GM12878 (cell line): Measurements from ENCODE around the gene SLC35D2. TPM values are rescaled to one million over a fixed set of nuclear protein-coding genes. Genes with fewer than 3 reads are reported as not detected.

ENCODE experiments used
- ATAC-seq: fragments of 200-7000 bp; cut with Tn5 transposase; 3 replicates; pipeline ENCODE4 v1.9.1; 2020; ENCODE audit warnings: mild to moderate bottlenecking, moderate library complexity
- Bru-seq: library from RNA; stranded (reverse); fragments of 400-500 nt; gene quantifications from one replicate; lab custom pipeline; 2021; lab: Mats Ljungman, UMichigan
- BruChase-seq, 2 experiments: library from RNA; stranded (reverse); fragments of 400-500 nt; gene quantifications; one replicate each; lab custom pipeline; 2021; lab: Mats Ljungman, UMichigan
- BruUV-seq: library from RNA; stranded (reverse); fragments of 400-500 nt; replicated peaks from 2 replicates; lab custom pipeline; 2021; lab: Mats Ljungman, UMichigan
- CTCF ChIA-PET: fragments of 300-600 bp; sonication (Branson Sonifier 250); formaldehyde crosslinking; extraction: SDS; loops from one replicate; lab custom pipeline; 2021; ENCODE audit warnings: inconsistent platforms; lab: Yijun Ruan, JAX
- POLR2A ChIA-PET: fragments of 350-600 bp; formaldehyde crosslinking; extraction: SDS; loops from one replicate; lab custom pipeline; 2021; ENCODE audit warnings: inconsistent platforms; lab: Charles Lee
- RAD21 ChIA-PET: fragments of 300-600 bp; sonication (Branson Sonifier 250); formaldehyde crosslinking; loops from one replicate; lab custom pipeline; 2023; ENCODE audit warnings: antibody characterized with exemption; ENCODE audit not compliant: unreplicated experiment; lab: Charles Lee
- SMC1A ChIA-PET: fragments of 300-600 bp; sonication (Branson Sonifier 250); formaldehyde crosslinking; loops from one replicate; lab custom pipeline; 2023; ENCODE audit not compliant: unreplicated experiment, uncharacterized antibody; lab: Charles Lee
- DNase-seq: peaks from one replicate; pipeline ENCODE4 v3.0.0-alpha.2; 2011; ENCODE audit warnings: low read depth, low spot score
- FAIRE-seq: peaks from 3 replicates; lab custom pipeline; 2011; peaks lifted over from hg19 to GRCh38; lab: Jason Lieb, UNC
- H2AFZ ChIP-seq: 2 replicates; pipeline ENCODE4 v1.6.0; 2011; ENCODE audit warnings: low read depth, low read length, control low read depth; ENCODE audit not compliant: control insufficient read depth
- H3K27ac ChIP-seq: 2 replicates; pipeline ENCODE4 v1.5.1; 2011; ENCODE audit warnings: control low read depth; ENCODE audit not compliant: control insufficient read depth, insufficient read depth
- H3K27me3 ChIP-seq, 2 experiments: replicated peaks in 1 of 2; 2 replicates each; pipeline versions ENCODE4 v1.6.0 to v1.6.1; 2011; ENCODE audit warnings: low read length in 1 of 2; ENCODE audit not compliant: control insufficient read depth in 2 of 2, insufficient read depth in 2 of 2
- H3K36me3 ChIP-seq, 2 experiments: 2 replicates each; pipeline ENCODE4 v1.5.1; 2011; ENCODE audit warnings: low read length in 1 of 2; ENCODE audit not compliant: control insufficient read depth in 2 of 2, insufficient read depth in 2 of 2
- H3K4me1 ChIP-seq: 2 replicates; pipeline ENCODE4 v1.6.1; 2011; ENCODE audit warnings: mild to moderate bottlenecking, low read length, moderate library complexity, mixed read lengths; ENCODE audit not compliant: control insufficient read depth, insufficient read depth
- H3K4me2 ChIP-seq: 2 replicates; pipeline ENCODE4 v1.6.0; 2011; ENCODE audit warnings: control low read depth; ENCODE audit not compliant: control insufficient read depth, insufficient read depth
- H3K4me3 ChIP-seq: fragments of 200-600 bp; sonication (generic); 2 replicates; pipeline ENCODE4 v1.5.1; 2016
- H3K79me2 ChIP-seq: 2 replicates; pipeline ENCODE4 v1.6.0; 2011; ENCODE audit warnings: low read length; ENCODE audit not compliant: control insufficient read depth, insufficient read depth
- H3K9ac ChIP-seq: 2 replicates; pipeline ENCODE4 v1.8.0; 2011; ENCODE audit warnings: low read length, control low read depth, mixed read lengths; ENCODE audit not compliant: control insufficient read depth, insufficient read depth
- H3K9me3 ChIP-seq: replicated peaks from 3 replicates; pipeline ENCODE4 v1.5.1; 2011; ENCODE audit warnings: mild to moderate bottlenecking, low read length; ENCODE audit not compliant: control insufficient read depth, insufficient read depth
- H4K20me1 ChIP-seq: 2 replicates; pipeline ENCODE4 v1.6.0; 2011; ENCODE audit not compliant: control insufficient read depth, insufficient read depth
- ATF2 ChIP-seq: IDR thresholded peaks from 2 replicates; pipeline ENCODE4 v1.6.1; 2012; ENCODE audit warnings: low read length, inconsistent platforms
- BACH1 ChIP-seq: fragments of 450-650 bp; IDR thresholded peaks from 2 replicates; pipeline ENCODE4 v1.6.1; 2017; ENCODE audit warnings: mild to moderate bottlenecking, borderline replicate concordance
- CBFB ChIP-seq: IDR thresholded peaks from 2 replicates; pipeline ENCODE4 v1.6.1; 2016; ENCODE audit warnings: antibody characterized with exemption, low read depth
- CREM ChIP-seq: IDR thresholded peaks from 2 replicates; pipeline ENCODE4 v1.6.1; 2014; ENCODE audit warnings: antibody characterized with exemption, low read depth
- ESRRA ChIP-seq: IDR thresholded peaks from 2 replicates; pipeline ENCODE4 v1.6.1; 2012; ENCODE audit warnings: mild to moderate bottlenecking, low read length, improper control_type of control experiment
- ETV6 ChIP-seq, 2 experiments: fragments of 450-650 bp in 1 of 2; IDR thresholded peaks in 1 of 2; conservative IDR thresholded peaks in 1 of 2; 2 replicates each; pipeline ENCODE4 v1.6.1; 2014; ENCODE audit warnings: antibody characterized with exemption in 1 of 2, borderline replicate concordance in 1 of 2, low read depth in 1 of 2, mild to moderate bottlenecking in 1 of 2, moderate library complexity in 1 of 2
- FOS ChIP-seq: IDR thresholded peaks from 3 replicates; pipeline ENCODE4 v1.6.1; 2011; ENCODE audit warnings: borderline replicate concordance; ENCODE audit not compliant: insufficient read length; ENCODE audit errors: extremely low read depth
- HCFC1 ChIP-seq: fragments of 150-350 bp; IDR thresholded peaks from 2 replicates; pipeline ENCODE4 v1.6.1; 2014; ENCODE audit warnings: low read length
- MAX ChIP-seq: IDR thresholded peaks from 2 replicates; pipeline ENCODE4 v1.6.1; 2012; ENCODE audit warnings: low read depth, low read length, improper control_type of control experiment
- MLLT1 ChIP-seq: fragments of 450-650 bp; IDR thresholded peaks from 2 replicates; pipeline ENCODE4 v1.6.1; 2016; ENCODE audit warnings: mild to moderate bottlenecking
- MTA3 ChIP-seq: IDR thresholded peaks from 2 replicates; pipeline ENCODE4 v1.6.1; 2012; ENCODE audit warnings: low read length, inconsistent platforms, borderline replicate concordance
- MXI1 ChIP-seq: fragments of 150-350 bp; IDR thresholded peaks from 2 replicates; pipeline ENCODE4 v1.6.1; 2011; ENCODE audit warnings: low read depth, mild to moderate bottlenecking, inconsistent platforms, low read length, improper control_type of control experiment
- NRF1 ChIP-seq: conservative IDR thresholded peaks from 2 replicates; pipeline ENCODE4 v1.6.1; 2011; ENCODE audit warnings: mild to moderate bottlenecking, low read depth, low read length, improper control_type of control experiment
- POLR2A ChIP-seq: IDR thresholded peaks from 2 replicates; pipeline ENCODE4 v1.6.1; 2011; ENCODE audit warnings: low read depth, mild to moderate bottlenecking, low read length
- RAD51 ChIP-seq: fragments of 450-650 bp; IDR thresholded peaks from 2 replicates; pipeline ENCODE4 v1.6.1; 2016; ENCODE audit warnings: moderate library complexity, mild to moderate bottlenecking, inconsistent platforms
- RB1 ChIP-seq: fragments of 450-650 bp; formaldehyde crosslinking; IDR thresholded peaks from 2 replicates; pipeline ENCODE4 v1.6.1; 2017; ENCODE audit warnings: mild to moderate bottlenecking, borderline replicate concordance
- TCF12 ChIP-seq: IDR thresholded peaks from 2 replicates; pipeline ENCODE4 v1.6.1; 2011; ENCODE audit warnings: low read depth, mild to moderate bottlenecking, low read length
- ZNF217 ChIP-seq: fragments of 450-650 bp; IDR thresholded peaks from 2 replicates; pipeline ENCODE4 v1.6.1; 2017; ENCODE audit warnings: antibody characterized with exemption, mild to moderate bottlenecking
- WGBS: methylation state at CpG from one replicate; pipeline ENCODE4 v1.1.6; 2016; ENCODE audit warnings: low lambda C conversion rate; ENCODE audit not compliant: insufficient replicate concordance, insufficient coverage; ENCODE audit errors: missing lambda C conversion rate; 5-methylcytosine and 5-hydroxymethylcytosine counted together
- in situ Hi-C: fragments of 300-500 bp; cut with MboI; formaldehyde crosslinking; loops from 9 replicates; pipeline ENCODE4 v1.14.3; 2018; ENCODE audit warnings: mixed read lengths
- intact Hi-C: fragments of 100-400 bp; cut with micrococcal nuclease; formaldehyde crosslinking; loops from one replicate; pipeline ENCODE4 v1.14.2; 2022; ENCODE audit not compliant: unreplicated experiment
- long read RNA-seq, 2 experiments: library from polyadenylated mRNA; unstranded; transcript quantifications; one replicate each; pipeline ENCODE4 v2.0.0, GENCODE V29; 2019 to 2020
- polyA minus RNA-seq, 3 experiments: library from RNA; depleted of rRNA, polyadenylated mRNA; stranded (reverse); fragments of >200 nt; gene quantifications; 2 replicates each; pipeline ENCODE4 v1.2.3, GENCODE V29; 2011
- polyA plus RNA-seq, 11 experiments: library from polyadenylated mRNA; depleted of rRNA in 4 of 11; unstranded in 6 of 11; stranded (reverse) in 5 of 11; fragments of >200 nt; fragmentation: Nextera tagmentation in 4 of 11; fragmentation: Illumina TruSeq in 1 of 11; extraction: Ambion mirVana in 4 of 11; extraction: Trizol in 1 of 11; gene quantifications; 1 replicate in 1 of 11; 2 replicates in 10 of 11; pipeline versions ENCODE4 v1.2.1 to v1.2.3, GENCODE V29; 2011 to 2016; ENCODE audit warnings: inconsistent platforms in 2 of 11, missing spikeins in 2 of 11, low read depth in 1 of 11
- total RNA-seq, 4 experiments: library from RNA; depleted of rRNA in 3 of 4; stranded (reverse); fragments of >200 nt in 3 of 4; fragmentation: Illumina TruSeq in 1 of 4; extraction: Trizol in 1 of 4; gene quantifications; 2 replicates each; pipeline versions ENCODE4 v1.2.1 to v1.2.3, GENCODE V29; 2013 to 2021

SLC35D2 gene
- total RNA-seq (2013; cell fraction: nucleolus; rRNA removed): 9.0 and 9.9 TPM in 2 replicates
- total RNA-seq (2014; rRNA removed) (3.6 and 4.4 TPM in 2 replicates), total RNA-seq (2014; rRNA removed; fragmentation: Illumina TruSeq; extraction: Trizol) (5.2 and 5.5 TPM in 2 replicates), total RNA-seq (2021) (6.1 and 6.5 TPM in 2 replicates), polyA plus RNA-seq (2011; rRNA removed) (0.99 and 1.4 TPM in 2 replicates), polyA plus RNA-seq (2014; fragmentation: Illumina TruSeq; extraction: Trizol) (6.3 TPM in 2 replicates), polyA plus RNA-seq (2014; fragmentation: Nextera tagmentation; extraction: Ambion mirVana) (1 to 10 TPM; 1.3 to 3.3 TPM), polyA plus RNA-seq (2014; rRNA removed) (2.8 and 6.0 TPM in 2 replicates), polyA plus RNA-seq (2016; fragmentation: Nextera tagmentation; extraction: Ambion mirVana) (1 to 10 TPM in 1 of 2 experiments, under 1 TPM in 1; 0.64 to 3.2 TPM), polyA minus RNA-seq (2011; rRNA and poly(A)+ RNA removed) (0.66 and 1.3 TPM in 2 replicates), Bru-seq, nascent RNA (percentile 56 among the genes with signal in this experiment), BruChase-seq, experiment 1, labeled RNA remaining after a 6-hour chase (percentile 61 among the genes with signal in this experiment), BruChase-seq, experiment 2, labeled RNA remaining after a 2-hour chase (percentile 56 among the genes with signal in this experiment)
- 6.9 TPM for polyA plus RNA-seq (2011; ENCODE audit: low read depth)
- polyA plus RNA-seq (2011; cell fraction: cytosol; rRNA removed): 0.42 and 0.61 TPM in 2 replicates
- polyA plus RNA-seq (2011; cell fraction: nucleus; rRNA removed): 0.51 and 0.61 TPM in 2 replicates
- polyA plus RNA-seq (2012): 9.5 and 10.8 TPM in 2 replicates
- not detected in 2 replicates for polyA minus RNA-seq (2011; cell fraction: cytosol; rRNA and poly(A)+ RNA removed)
- polyA minus RNA-seq (2011; cell fraction: nucleus; rRNA and poly(A)+ RNA removed): not detected in 2 replicates
- long read RNA-seq, experiment 1: 0 reads
- long read RNA-seq, experiment 2, partial matches to known transcripts: 2 of 3 reads
- long read RNA-seq, experiment 2, other reads (novel, unspliced or antisense): 0 of 3 reads

- peaks cover 4% of the 10 kb centered on the region; the same call in 1 of the 2 replicates for H3K4me1 ChIP-seq
- no peaks in the 10 kb centered on the region for H3K27me3 ChIP-seq
- ChIA-PET SMC1A (interaction anchor here (0.5 to 1.8 kb wide), 5 partner anchors 15 to 588 kb away, joined by 3 to 5 read pairs (median 3); no protein-coding TSS in a partner anchor), CTCF (no interaction called here), RAD21 (interaction anchor here (0.5 to 1.3 kb wide), 3 partner anchors 10 to 39 kb away, joined by 3 read pairs; no protein-coding TSS in a partner anchor), POLR2A (interaction anchor here (1.0 to 1.4 kb wide), 2 partner anchors 12 to 15 kb away, joined by 3 to 4 read pairs; no protein-coding TSS in a partner anchor)
- in situ Hi-C loops (no loop called here), intact Hi-C loops (no loop called here)
- BruUV-seq: no TSS peak
- no peaks in the 10 kb centered on the region; a peak in 1 of 4 replicates for H3K36me3 ChIP-seq
- 37% methylated on average over 34 of the region's 73 CpGs for whole genome bisulfite sequencing
- peak within 1 kb of the TSS; percentile 58 for H3K9ac ChIP-seq
- peak within 1 kb of the TSS; percentile 87 for H2AFZ ChIP-seq
- peak; percentile 83 for ATAC-seq
- H3K27ac ChIP-seq: no peak within 1 kb of the TSS; the same call in 1 of the 2 replicates
- no peaks in the 10 kb centered on the region for H3K9me3 ChIP-seq
- DNase-seq: no peak
- H3K4me3 ChIP-seq: peak within 1 kb of the TSS; percentile 65
- no peak for FAIRE-seq
- H3K4me2 ChIP-seq: peak within 1 kb of the TSS; percentile 94
- H4K20me1 ChIP-seq: no peaks in the 10 kb centered on the region
- H3K79me2 ChIP-seq: no peaks in the 10 kb centered on the region; the same call in 1 of the 2 replicates
- TF ChIP-seq HCFC1: no peak
- no peak for TF ChIP-seq RB1
- TF ChIP-seq ATF2: no peak
- TF ChIP-seq MLLT1: 0 out of 2 replicates have a peak, but pooled peaks have one; percentile 36
- no peak for TF ChIP-seq MXI1
- TF ChIP-seq MAX: no peak
- TF ChIP-seq POLR2A: 0 out of 2 replicates have a peak, but pooled peaks have one; percentile 33
- no peak for TF ChIP-seq CREM
- TF ChIP-seq CBFB: no peak
- TF ChIP-seq ZNF217: no peak
- TF ChIP-seq ETV6 (conservative IDR thresholded peaks at IDR 0.05 in 1 of 2, IDR thresholded peaks at IDR 0.05 in 1 of 2; ENCODE audit: borderline replicate concordance in 1 of 2, low read depth in 1 of 2): no peak
- no peak for TF ChIP-seq MTA3
- no peak for TF ChIP-seq RAD51
- TF ChIP-seq NRF1: no peak
- 0 out of 2 replicates have a peak, but pooled peaks have one; percentile 17 for TF ChIP-seq BACH1
- TF ChIP-seq FOS: no peak
- TF ChIP-seq TCF12: no peak
- no peak for TF ChIP-seq ESRRA
These were observed at the start of gene SLC35D2 for GRCh38 chr9:96383165-96383942. Gene SLC35D2 (minus strand): TSS chr9:96383711. CDS start chr9:96383634, 77 bp downstream.
